Measurements from ENCODE around the gene CCDC85C. TPM values are rescaled to one million over a fixed set of nuclear protein-coding genes. Genes with fewer than 3 reads are reported as not detected.

CCDC85C gene
- total RNA-seq, 2 donors from 2014 or later: 2.7 to 3.6 TPM

- Mint-ChIP-seq H3K4me3 (no peak overlapping the region), H3K4me1 (ENCODE audit: low read depth in 2 of 2) (peaks cover 0 to 6% of the 10 kb centered on the region in 2 donors), H3K27me3 (no peaks in the 10 kb centered on the region), H3K27ac (peak overlapping the region in 1 of 2 donors; percentile 42), H3K9me3 (no peaks in the 10 kb centered on the region), H3K36me3 (no peaks in the 10 kb centered on the region)
- ATAC-seq: no peak
- DNase-seq (ENCODE audit: low spot score): no peak
Measured at GRCh38 chr14:99573436-99574098, 30.4 kb downstream of the CCDC85C start.

GRCh38 chr14:99573000-99573330, 31.0 kb downstream of the CCDC85C start:
- H3K9me3 Mint-ChIP-seq: no peaks in the 10 kb centered on the region
- DNase-seq (ENCODE audit: low spot score) (no peak), ATAC-seq (no peak)
- peaks cover 0 to 6% of the 10 kb centered on the region in 2 donors for H3K4me1 Mint-ChIP-seq (ENCODE audit: low read depth in 2 of 2)
- no peaks in the 10 kb centered on the region for H3K36me3 Mint-ChIP-seq
- no peak overlapping the region for H3K27ac Mint-ChIP-seq
- no peak overlapping the region for H3K4me3 Mint-ChIP-seq
- H3K27me3 Mint-ChIP-seq: no peaks in the 10 kb centered on the region

- ATAC-seq (no peak), DNase-seq (ENCODE audit: low spot score) (no peak)
- Mint-ChIP-seq H3K9me3 (no peaks in the 10 kb centered on the region), H3K27ac (no peak overlapping the region), H3K4me1 (ENCODE audit: low read depth in 2 of 2) (peaks cover 0 to 6% of the 10 kb centered on the region in 2 donors), H3K36me3 (no peaks in the 10 kb centered on the region), H3K4me3 (no peak overlapping the region), H3K27me3 (no peaks in the 10 kb centered on the region)
Measured at GRCh38 chr14:99572173-99572999, 31.6 kb downstream of the CCDC85C start.

GRCh38 chr14:99571303-99571986, 32.6 kb downstream of the CCDC85C start:
- Mint-ChIP-seq H3K36me3 (no peaks in the 10 kb centered on the region), H3K27me3 (no peaks in the 10 kb centered on the region), H3K27ac (no peak overlapping the region), H3K4me1 (ENCODE audit: low read depth in 2 of 2) (peaks cover 0 to 6% of the 10 kb centered on the region in 2 donors), H3K9me3 (no peaks in the 10 kb centered on the region), H3K4me3 (no peak overlapping the region)
- no peak for DNase-seq (ENCODE audit: low spot score)
- ATAC-seq: no peak

GRCh38 chr14:99570544-99571302, 33.3 kb downstream of the CCDC85C start:
- Mint-ChIP-seq H3K27me3 (no peaks in the 10 kb centered on the region), H3K36me3 (no peaks in the 10 kb centered on the region), H3K4me3 (no peak overlapping the region), H3K4me1 (ENCODE audit: low read depth in 2 of 2) (peaks cover 0 to 3% of the 10 kb centered on the region in 2 donors), H3K27ac (no peak overlapping the region), H3K9me3 (no peaks in the 10 kb centered on the region)
- DNase-seq (ENCODE audit: low spot score) (no peak), ATAC-seq (no peak)

GRCh38 chr14:99569725-99570543, 34.1 kb downstream of the CCDC85C start:
- DNase-seq (ENCODE audit: low spot score): no peak
- ATAC-seq: no peak
- Mint-ChIP-seq H3K4me1 (ENCODE audit: low read depth in 2 of 2) (no peaks in the 10 kb centered on the region), H3K27ac (no peak overlapping the region), H3K4me3 (no peak overlapping the region), H3K27me3 (no peaks in the 10 kb centered on the region), H3K9me3 (no peaks in the 10 kb centered on the region), H3K36me3 (no peaks in the 10 kb centered on the region)

DNA sequence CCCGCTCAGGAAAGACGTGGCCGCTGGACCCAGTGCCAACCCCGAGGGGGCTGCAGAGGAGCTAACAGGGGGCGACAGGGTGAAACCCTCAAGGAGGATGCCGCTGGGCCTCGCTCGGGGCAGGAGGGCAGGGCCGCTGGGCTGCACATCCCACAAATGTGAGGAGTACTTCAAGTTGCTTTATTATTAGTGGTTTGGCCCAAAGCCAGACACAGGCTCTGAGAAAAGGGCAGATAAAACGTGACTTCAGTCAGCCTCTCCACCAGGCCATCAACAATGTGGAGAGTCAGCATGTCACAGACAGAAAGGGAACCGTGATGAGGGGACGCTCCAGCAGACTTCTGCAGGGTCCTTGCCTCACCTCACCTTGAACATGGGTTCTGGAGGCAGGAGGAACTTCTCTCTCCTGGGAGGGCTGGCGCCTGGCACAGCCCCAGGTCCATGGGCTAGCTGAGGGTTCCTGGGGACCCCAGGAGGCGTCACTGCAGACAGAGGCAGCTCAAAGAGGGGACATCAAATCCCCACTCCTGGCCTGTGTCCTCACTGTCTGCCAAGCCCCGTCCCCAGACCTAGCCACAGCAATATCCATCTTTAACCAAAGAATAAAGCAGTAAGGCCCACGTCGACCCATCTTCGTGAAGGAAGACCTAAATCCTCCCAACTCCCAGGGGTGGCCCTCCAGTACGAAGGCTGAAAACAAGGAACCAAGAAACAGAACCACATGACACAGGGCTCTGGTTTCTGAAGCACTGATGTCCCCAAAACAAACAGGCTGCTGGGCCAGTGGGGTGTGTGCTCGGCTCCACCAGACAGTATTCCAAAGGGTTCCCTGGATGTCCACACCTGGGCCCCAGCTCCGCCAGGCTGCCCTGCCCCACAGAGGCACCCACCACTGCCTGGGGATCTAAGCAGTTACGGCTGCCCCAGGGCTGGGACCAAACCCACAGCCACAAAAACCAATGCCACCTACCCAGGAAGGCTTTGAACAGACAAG, 35.1 kb downstream of the CCDC85C start:
- no peaks in the 10 kb centered on the region for H3K36me3 Mint-ChIP-seq
- H3K27me3 Mint-ChIP-seq: peaks cover 0 to 3% of the 10 kb centered on the region in 2 donors
- H3K27ac Mint-ChIP-seq: no peak overlapping the region
- no peaks in the 10 kb centered on the region for H3K9me3 Mint-ChIP-seq
- H3K4me1 Mint-ChIP-seq (ENCODE audit: low read depth in 2 of 2): no peaks in the 10 kb centered on the region
- ATAC-seq (no peak), DNase-seq (ENCODE audit: low spot score) (no peak)
- no peak overlapping the region for H3K4me3 Mint-ChIP-seq

DNA sequence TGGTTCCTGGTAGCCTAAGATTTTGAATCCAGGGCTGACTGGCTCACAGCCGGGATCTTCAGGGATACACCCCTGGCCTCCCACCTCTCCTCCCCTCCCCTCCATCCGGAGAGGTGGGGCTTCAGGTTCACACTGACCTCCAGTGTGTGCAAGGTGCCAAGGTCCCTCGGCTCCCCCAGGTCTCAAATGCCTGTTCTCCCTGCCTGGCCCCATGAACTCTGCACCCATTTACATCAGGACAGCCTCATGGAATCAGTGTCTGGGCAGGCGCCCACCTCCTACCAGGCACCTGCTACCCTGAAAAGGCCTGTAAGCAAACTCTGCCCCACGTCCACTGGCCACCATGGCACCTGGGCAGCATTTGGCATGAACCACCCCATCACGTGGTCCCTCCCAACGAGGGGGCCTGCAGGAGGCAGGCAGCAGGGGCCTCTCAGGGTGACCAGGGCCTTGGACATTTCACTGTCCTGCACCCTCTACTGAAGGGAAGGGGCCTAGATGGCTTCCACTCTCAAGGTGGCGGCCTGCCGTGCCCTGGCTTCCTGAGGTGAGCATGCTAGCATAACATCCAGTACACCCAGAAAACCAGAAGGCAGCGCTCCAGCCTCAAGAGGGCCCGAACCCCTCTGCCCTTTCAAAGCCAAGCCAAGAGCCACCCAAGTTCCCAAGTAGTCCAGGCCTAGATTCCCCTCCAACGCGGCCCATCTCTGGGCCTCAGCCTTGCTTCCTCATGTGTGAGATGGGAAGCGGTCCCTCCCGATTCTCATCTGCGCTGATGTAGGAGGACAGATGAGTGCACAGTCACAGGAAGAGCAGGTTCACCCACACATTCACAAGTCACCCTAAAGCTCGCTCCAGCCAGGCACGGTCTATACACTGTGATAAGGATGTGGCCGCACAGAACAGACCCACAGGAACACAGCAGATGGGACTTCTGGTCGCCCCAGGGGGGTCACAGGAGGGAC, 37.3 kb downstream of the CCDC85C start:
- Mint-ChIP-seq H3K9me3 (no peaks in the 10 kb centered on the region), H3K27ac (no peak overlapping the region), H3K36me3 (no peaks in the 10 kb centered on the region), H3K4me1 (ENCODE audit: low read depth in 2 of 2) (peaks cover 0 to 3% of the 10 kb centered on the region in 2 donors), H3K27me3 (peaks cover 0 to 3% of the 10 kb centered on the region in 2 donors), H3K4me3 (no peak overlapping the region)
- no peak for DNase-seq (ENCODE audit: low spot score)
- ATAC-seq: no peak

DNA sequence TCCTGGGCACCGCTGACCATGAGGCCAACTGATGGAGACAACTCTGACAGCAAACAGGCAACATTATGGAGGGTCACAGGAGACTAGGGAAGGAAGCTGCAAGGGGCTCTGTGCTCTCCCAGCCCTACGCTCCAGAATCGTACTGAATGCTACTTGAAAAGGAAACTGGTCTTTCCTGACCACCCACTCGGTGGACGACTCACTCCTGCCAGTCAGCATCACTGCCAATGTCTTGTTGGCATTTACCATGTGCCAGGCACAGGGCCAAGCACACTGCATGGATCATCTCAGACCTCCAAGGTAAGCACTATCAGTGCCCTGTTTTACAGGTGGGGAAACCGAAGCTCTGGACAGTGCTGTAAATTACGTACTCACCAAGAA, 38.0 kb downstream of the CCDC85C start:
- DNase-seq (ENCODE audit: low spot score) (no peak), ATAC-seq (no peak)
- Mint-ChIP-seq H3K9me3 (no peaks in the 10 kb centered on the region), H3K27me3 (peaks cover 0 to 3% of the 10 kb centered on the region in 2 donors), H3K27ac (no peak overlapping the region), H3K4me3 (no peak overlapping the region), H3K36me3 (no peaks in the 10 kb centered on the region), H3K4me1 (ENCODE audit: low read depth in 2 of 2) (peaks cover 0 to 3% of the 10 kb centered on the region in 2 donors)

GRCh38 chr14:99565383-99565782, 38.6 kb downstream of the CCDC85C start:
- ATAC-seq: no peak

DNA sequence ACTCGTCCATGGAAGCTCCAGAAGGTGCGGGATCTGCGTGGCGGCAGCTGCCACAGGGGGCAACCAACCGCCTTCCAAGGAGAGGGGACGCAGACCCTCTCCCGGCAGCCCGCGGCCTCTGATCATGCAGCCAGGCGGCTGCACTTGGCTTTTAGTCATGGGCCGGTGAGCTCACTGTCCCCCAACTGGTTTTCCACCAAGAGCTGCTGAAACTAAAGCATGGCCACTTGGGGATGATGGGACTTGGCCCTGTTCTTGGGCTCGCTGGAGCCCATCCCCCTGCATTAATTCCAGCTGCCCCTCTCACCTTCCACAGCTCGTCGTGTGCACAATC, 39.1 kb downstream of the CCDC85C start:
- Mint-ChIP-seq H3K27me3 (peaks cover 0 to 3% of the 10 kb centered on the region in 2 donors), H3K27ac (no peak overlapping the region), H3K4me3 (no peak overlapping the region), H3K9me3 (no peaks in the 10 kb centered on the region), H3K4me1 (ENCODE audit: low read depth in 2 of 2) (peaks cover 0 to 3% of the 10 kb centered on the region in 2 donors), H3K36me3 (no peaks in the 10 kb centered on the region)
- no peak for DNase-seq (ENCODE audit: low spot score)
- ATAC-seq: no peak

More at GRCh38 chr14:99565383-99565782, 38.6 kb downstream of the CCDC85C start:
- Mint-ChIP-seq H3K4me3 (no peak overlapping the region), H3K9me3 (no peaks in the 10 kb centered on the region), H3K4me1 (ENCODE audit: low read depth in 2 of 2) (peaks cover 0 to 3% of the 10 kb centered on the region in 2 donors), H3K36me3 (no peaks in the 10 kb centered on the region), H3K27me3 (peaks cover 0 to 3% of the 10 kb centered on the region in 2 donors), H3K27ac (no peak overlapping the region)
- no peak for DNase-seq (ENCODE audit: low spot score)

Measured in natural killer cell treated with Interleukin-12 subunit alpha and Interleukin-12 subunit beta and Interleukin-15 and Interleukin-18, amount 100 ng/mL, for 72 hours (primary cell).